Activated effector memory CD4-positive, alpha-beta T cell treated with anti-CD3 and anti-CD28 coated beads, Interleukin-2, amount 50 U/mL, for 16 hours (primary cell): ENCODE measurements around the gene CLUH.
A peak's percentile ranks its signal among the peaks of the same experiment; 100 is the strongest.

Experiments used
- DNase-seq: peaks from one replicate; pipeline ENCODE4 v3.0.0-alpha.2; 2020

The CLUH gene

GRCh38 chr17:2716649-2717048 lies 5.1 kb upstream of the CLUH start:
- DNase-seq = no peak

DNA sequence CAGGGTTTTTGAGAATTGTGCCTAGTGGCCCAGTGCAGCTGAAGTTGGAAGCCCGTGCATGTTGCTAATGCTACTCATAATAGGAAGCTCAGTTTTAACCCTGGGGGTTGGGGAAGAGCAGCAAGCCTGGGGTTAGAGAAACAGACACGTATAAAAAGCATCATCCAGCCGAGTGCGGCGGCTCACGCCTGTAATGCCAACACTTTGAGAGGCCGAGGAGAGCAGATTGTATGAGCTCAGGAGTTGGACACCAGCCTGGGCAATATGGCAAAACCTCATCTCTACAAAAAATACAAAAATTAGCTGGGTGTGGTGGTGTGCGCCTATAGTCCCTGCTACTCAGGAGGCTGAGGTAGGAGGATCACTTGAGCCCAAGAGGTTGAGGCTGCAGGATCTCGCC lies 2.3 kb upstream of the CLUH start:
- DNase-seq = no peak

- DNase-seq = no peak
Observed at GRCh38 chr17:2712300-2713043, 908 bp upstream of the CLUH start.

- DNase-seq = peak; percentile 77
Observed at GRCh38 chr17:2710803-2711607, 559 bp downstream of the CLUH start.

- DNase-seq = no peak
Observed at GRCh38 chr17:2710071-2710802, 1.3 kb downstream of the CLUH start.

DNA sequence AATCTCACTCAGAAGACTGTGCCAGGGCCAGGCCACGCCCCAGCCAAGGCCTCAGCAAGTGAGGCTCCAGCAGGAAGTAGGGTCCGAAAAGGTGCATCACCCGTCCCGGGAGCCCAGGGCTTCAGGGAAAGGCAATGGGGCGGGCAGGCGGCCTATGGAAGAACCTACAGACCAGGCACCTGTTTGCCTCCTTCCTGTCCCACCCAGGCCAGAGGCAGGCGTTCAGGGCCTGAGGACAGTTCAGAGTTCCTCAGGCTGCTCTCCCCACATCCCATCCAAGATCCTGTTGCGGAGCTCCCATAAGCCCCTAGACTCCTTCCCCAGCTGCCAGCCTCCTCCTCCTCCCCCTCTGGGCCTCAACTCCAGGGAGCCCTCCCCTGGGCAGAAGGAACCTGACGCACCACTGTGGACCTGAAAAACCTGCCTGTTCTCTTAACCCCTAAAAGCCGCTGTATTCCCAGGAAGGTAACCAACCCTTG lies 2.3 kb downstream of the CLUH start:
- peak; percentile 63 for DNase-seq

DNA sequence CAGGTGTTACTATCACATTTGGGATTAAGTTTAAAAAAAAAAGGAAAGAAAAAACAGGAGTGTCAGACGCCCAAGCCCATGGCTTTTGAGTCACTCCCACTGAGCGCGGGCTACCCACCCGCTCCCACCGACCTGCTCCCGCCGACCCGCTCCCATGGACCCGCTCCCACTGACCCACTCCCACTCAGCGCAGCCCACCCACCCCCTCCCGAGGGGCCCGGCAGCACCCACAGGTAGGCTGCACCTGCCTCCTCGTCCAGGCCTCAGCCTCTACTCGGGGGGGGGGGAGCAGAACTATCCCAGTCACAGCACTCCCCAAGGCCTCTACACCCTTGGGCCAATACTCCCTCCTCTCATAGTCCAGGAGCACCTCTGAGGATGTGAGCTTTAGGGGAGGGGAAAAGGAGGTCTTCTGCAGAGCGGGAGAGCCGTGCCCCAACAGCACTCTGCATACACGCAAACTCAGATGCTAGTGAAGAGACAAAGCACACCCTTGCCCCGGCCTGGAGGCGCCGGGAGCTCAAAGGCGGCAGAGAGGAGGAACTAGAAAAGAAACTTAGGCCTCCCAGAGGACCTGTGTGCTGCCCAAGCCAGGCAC lies 2.9 kb downstream of the CLUH start:
- DNase-seq = no peak

GRCh38 chr17:2707721-2708584 lies 3.6 kb downstream of the CLUH start:
- DNase-seq = peak; percentile 68

- DNase-seq = no peak
Observed at GRCh38 chr17:2706911-2707510, 4.6 kb downstream of the CLUH start.

DNA sequence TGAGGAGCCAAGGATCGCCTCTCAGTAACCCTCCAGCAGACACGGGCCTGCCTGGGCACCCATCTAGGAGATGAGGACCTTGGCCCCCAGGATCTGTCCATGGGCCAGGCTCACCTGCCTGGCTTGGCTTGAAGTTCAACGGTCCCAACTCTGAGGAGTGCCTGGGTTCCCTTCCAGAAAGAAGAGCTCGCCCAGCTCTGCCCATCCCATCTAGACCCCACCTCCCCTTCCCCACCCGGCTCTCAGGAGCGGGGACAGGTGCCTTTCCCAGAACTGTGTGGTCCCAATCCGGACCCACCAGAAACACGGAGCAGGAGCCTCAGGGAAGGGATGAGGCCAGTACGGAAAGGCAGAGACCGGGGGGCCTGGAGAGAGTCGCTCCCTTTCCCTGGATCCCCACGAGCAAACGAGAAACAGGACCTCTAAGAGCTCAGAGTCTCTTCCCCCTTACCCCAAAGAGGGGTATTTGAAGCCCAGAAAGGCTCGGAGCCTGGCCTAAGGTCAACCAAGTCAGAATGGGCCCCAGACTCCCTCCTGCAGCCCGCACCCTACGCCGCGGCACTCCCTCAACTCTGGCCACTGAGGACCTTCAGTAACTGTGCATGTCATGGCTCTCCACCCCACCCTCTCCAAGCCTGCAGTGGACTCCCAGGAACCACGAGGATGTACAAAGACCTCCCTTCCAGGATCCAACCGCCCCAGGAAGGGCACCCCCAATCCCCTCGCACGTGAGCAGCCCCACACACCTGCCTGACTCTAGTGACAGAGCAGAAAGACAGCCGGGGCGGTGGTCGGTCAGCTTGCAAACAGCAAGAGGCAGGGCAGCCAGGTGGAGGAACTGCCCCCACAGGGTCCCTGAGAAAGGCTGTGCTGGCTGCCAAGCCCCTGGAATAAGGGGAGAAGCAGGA lies 5.4 kb downstream of the CLUH start:
- no peak for DNase-seq

DNA sequence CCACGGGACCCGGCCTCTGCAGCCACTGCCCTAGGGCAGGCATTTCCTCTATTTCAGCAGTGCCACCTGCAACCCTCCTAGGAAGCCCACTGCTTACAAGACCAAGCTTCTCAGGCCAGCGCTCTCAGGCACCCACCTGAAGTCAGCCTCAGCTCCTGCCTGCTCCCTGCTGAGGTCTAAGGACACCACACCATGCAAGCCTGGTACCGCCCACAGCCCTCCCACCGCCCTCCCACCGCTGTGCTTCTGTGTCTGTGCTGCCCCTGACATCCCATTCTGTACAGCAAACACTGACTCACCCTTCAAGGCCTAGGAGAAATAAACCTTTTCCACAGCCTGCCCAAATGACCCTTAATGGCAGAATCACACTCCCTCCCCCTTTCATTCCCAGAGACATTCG lies 6.3 kb downstream of the CLUH start:
- no peak for DNase-seq

DNA sequence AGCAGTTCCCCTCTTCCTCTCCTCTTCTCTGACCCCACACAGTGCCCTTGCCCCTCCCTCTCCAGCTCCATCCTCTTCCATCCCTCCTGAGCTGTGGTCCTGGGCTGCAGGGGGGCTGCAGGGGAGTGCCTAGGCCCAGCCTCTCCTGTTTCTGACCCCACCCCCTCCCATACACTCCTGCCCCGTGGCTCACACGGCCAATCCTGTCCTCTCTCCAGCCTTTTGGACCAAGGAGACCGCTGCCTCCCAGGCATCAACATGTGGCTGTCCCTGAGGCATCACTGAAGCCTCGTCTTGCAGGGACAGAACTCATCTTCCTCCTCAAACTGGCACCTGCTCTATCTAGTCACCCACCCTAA lies 6.7 kb downstream of the CLUH start:
- DNase-seq = no peak

- DNase-seq = peak; percentile 61
Observed at GRCh38 chr17:2704031-2704889, 7.3 kb downstream of the CLUH start.

- DNase-seq = peak; percentile 57
Observed at GRCh38 chr17:2703606-2704005, 8.0 kb downstream of the CLUH start.

- peak; percentile 43 for DNase-seq
Observed at GRCh38 chr17:2703181-2703580, 8.4 kb downstream of the CLUH start.

- DNase-seq = peak; percentile 62
Observed at GRCh38 chr17:2701996-2702741, 9.4 kb downstream of the CLUH start.

- DNase-seq = peak; percentile 61
Observed at GRCh38 chr17:2701161-2701995, 10.2 kb downstream of the CLUH start.
